Activated T-helper 9 cell treated with anti-CD3 and anti-CD28 coated beads, Interleukin-2, amount 50 U/mL, for 16 hours (primary cell): Measurements from ENCODE around the gene CEMIP.

Source experiments
- DNase-seq: peaks from one replicate; pipeline ENCODE4 v3.0.0-alpha.2; 2020; ENCODE audit warnings: low read depth

The CEMIP gene

DNA sequence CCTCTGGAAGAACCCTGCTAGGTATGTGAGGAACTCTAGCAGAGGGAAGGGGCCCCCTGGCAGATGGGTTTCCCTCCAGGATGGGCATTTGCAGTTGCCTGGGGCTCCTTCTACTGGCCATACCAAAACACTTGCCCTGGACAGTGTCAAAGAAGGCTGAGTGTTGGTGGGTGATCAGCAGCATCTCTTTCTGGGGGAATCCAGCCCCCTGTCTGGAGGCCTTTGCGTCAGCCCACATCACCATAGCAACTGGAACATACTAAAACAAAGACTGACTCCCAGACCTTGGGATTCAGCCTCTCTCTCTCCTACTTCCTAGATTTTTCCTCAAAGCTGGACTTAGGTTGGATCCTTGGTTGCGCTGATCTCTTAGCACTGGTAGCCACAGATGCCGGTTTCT is 8.1 kb downstream of the CEMIP start:
- DNase-seq: no peak

DNA sequence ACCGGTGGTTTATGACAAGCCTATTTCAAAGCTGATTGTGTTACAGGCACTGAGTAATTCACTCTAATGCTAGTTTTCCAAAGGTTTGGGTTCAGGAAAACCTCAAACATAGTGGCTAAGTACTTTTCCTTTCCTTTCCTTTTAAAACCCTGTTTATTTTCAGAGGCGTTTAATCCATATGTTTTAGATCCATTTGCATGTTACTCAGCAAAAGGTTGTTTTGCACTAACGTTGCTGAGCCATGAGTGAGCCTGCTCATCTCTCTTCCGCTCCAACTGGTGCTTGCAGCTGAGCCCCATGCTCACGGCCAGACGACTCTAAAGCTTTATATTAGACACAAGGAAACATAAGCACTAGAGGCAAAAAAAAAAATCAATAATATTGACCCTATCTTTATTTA is 9.4 kb downstream of the CEMIP start:
- DNase-seq: no peak

DNA sequence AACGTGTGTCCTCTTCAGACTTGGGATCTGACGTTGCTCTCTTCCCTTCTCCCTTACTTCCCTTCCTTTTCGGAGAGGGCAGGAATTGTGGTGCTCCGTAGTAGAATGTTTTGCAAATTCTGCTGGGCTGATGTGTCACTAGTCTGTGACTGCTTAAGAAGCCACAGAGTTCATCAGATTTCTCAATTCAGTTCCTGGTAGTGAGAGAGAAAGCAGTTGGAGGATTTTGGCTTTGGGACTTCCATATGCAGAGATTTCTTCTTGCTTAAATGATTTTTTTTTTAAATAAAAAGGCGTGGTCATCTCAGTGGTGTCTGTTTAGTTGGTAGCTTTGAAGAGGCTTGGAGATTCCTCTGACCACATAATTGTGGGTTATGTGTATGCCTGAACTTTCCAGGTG is 10.1 kb downstream of the CEMIP start:
- no peak for DNase-seq

DNA sequence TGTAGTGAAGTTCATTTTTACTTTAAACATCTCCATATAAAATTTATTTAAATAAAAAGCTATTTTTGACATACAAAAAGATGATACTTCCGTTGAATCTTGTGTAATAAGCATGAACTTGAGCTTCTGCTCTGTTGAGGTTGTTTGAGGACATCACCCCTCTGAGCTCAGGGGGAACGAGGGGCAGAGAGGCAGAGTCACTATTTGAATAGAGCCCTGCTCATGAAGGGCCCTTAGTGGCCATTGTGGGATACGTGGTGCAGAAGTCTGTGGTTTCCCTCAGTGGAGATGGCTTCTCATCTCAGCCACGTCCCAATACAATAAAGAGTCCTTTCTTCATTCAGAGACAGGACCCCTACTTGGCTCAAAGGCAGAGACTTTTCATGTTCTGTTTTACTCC is 10.6 kb downstream of the CEMIP start:
- DNase-seq: no peak

DNA sequence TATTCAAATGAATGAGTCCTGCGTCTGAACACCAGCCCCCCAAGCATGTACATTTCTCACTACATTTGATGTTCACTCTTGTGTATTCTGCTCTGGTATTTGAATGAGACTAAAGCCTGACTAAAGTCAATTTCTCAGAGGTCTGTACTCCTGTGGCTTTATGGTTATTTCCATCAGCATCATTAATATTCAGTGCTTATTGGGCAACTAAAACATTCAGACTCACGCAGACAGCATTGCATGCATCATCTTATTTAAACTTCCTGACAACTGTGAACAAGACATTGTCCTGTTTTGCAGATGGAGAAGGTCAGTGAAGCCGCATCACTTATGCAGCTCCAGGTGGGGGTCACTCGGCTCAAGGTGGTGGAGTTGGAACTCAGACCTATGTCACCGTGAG is 11.1 kb downstream of the CEMIP start:
- no peak for DNase-seq

DNA sequence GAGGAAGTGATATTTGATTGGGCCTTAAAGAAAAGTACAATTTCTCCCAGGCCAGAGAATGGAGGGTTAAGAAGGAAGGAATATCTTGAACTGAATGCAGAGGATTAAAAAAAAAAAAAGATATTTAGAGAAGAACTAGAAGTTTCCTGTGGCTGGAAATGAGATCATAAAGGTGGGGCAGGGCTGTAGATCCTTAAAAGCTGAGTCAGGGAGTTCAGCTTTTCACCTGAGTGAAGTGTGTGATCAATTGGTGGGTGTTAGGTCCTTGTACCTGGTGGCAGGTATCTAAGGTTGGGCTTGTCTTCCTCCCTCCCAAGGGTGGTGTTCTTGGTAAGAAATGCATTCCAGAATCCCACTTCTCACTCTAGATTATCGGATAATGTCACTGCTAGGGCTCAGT is 11.8 kb downstream of the CEMIP start:
- DNase-seq: no peak

DNA sequence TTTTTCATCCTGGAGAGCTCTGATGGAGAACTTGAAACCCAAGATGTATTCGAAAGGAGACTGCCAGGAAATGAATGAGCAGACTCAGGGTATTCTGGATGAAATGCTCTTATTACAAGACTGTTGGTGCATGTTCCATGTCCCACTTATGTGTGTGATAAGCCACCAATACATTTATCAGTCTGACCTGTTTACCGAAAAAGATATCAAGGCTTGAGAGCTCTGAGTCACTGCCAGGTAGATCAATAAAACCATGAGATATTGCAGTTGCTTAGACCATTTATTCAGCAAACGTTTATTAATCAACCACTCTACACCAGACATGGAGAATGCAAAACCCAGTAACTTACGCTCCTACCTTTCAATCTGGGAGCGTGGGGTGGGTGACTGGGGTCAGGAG is 17.2 kb downstream of the CEMIP start:
- DNase-seq: no peak

DNA sequence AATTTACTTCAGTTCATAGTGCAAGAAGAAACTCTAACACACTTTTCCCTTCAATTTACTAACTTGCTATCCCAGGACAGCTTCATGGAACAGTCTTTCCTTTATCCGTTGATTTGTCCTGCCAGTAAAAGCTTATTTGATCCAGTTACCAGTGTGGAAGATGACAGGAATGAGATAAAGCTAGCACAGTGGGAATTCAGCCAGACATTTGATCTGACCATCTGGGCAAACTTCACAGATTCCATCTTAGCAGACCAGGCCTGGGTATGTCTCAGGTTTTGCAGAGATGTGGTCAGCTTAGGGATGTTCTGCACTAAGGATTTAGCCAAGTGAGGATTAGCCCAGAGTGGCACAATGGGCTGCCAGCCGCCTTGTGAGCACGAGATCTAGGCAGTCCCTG is 19.7 kb downstream of the CEMIP start:
- DNase-seq: no peak

DNA sequence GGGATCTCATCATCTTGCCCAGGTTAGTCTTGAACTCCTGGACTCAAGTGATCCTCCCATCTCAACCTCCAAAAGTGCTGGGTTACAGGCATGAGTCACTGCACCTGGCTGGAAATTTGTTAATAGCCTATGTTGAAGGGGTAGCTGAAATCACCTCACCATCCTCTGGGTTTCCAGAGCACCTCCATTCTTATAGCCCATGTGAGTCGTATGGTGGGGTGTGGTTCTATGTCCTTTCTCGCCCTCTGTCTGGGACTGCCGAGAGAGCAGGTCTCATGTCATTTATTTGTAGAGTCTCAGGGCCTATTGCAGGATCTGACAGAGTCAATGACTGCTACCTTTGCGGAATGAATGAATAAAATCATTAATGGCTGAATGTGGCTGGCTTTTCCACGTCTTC is 20.9 kb downstream of the CEMIP start:
- DNase-seq: no peak

DNA sequence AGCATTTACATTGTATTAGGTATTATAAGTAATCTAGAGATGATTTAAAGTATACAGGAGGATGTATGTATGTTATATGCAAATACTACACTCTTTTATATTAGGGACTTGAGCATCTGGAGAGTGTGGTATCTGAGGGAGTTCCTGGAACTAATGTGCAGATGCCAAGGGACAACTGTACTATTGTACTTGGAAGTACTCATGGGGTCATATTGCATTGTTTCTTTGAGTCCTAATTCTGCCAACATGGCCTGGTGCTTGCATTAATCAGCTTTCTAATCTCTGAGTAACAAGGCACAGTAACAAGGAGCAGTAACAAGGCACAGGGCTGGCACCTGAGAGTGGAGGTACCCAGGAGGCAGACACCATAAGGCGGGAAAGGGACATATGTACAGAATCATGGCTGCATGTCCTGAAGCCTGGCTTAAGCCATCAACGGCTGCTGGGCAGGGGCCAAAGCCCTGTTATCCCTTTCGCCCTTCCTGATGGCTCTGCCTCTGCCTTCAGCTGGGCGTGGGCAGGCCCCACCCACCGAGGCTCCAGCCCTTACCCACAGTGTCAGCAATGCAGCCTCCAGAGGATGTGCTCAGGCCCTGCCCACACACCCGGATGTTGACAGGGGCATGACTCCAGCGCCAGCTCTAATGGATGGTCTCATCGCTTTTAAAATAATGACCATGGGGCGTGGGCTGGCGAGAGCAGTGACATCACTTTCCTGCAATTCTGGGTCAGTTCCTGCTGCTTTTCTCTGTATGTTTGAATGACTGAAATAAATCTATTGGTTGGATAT is 22.9 kb downstream of the CEMIP start:
- DNase-seq: no peak

DNA sequence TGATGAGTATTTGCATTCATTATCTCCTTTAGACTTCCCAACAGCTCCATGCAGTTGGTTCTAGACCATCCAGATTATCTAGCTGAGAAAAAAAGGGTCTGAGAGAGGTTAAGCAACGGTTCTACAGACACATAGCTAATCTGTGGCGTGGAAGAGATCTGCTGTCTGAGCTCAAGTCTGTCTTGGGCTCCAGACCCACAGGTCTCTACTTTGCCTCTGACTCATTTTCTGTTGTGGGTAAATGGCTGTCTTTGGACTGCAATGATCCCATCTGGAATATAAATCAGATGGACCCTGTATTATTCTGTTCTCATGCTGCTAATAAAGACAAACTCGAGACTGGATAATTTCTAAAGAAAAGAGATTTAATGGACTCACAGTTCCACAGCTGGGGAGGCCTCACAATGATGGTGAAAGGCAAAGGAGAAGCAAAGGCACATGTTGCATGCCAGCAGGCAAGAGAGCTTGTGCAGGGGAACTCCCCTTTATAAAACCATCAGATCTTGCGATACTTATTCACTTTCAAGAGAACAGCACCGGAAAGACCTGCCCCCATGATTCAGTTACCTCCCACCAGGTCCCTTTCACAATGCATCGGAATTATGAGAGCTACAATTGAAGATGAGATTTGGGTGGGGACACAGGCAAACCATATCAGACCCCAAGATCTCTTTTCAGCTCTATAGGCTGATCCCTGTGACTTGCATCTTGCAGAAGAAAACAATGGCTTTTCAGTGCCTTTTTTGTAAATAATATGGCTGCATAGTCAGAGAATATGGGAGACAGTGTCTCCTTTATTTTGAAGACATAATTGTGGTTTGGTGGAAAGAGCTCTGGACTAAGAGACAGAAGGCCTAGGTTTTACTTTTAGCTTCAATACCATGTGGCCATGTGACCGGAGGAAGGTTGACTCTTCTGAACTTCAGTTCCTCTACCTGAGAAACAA is 24.7 kb downstream of the CEMIP start:
- DNase-seq: no peak

DNA sequence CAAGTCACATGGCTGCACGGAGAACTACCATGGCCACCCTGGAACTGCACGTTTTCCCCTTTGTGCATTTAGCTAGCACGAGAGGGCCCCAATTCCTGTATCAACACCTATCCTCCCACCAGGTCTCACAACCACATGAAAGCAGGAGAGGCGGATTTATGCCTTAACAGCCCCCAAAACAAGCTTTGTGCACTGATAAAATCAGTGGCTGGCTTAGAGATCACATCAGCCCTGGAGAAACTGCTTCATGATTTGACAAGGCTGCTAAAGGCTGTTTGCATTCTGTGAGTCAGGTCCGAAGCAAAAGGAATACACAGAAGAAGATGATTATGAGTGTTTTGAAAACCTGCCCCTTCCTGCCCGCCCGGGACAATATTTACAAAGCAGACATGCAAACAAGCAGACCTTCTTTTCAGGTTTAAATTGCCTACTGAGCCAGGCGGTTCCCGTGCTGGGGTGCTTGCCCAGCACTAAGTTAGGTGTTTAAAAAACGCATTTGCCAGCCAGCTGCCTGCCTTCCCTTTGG is 25.9 kb downstream of the CEMIP start:
- no peak for DNase-seq

DNA sequence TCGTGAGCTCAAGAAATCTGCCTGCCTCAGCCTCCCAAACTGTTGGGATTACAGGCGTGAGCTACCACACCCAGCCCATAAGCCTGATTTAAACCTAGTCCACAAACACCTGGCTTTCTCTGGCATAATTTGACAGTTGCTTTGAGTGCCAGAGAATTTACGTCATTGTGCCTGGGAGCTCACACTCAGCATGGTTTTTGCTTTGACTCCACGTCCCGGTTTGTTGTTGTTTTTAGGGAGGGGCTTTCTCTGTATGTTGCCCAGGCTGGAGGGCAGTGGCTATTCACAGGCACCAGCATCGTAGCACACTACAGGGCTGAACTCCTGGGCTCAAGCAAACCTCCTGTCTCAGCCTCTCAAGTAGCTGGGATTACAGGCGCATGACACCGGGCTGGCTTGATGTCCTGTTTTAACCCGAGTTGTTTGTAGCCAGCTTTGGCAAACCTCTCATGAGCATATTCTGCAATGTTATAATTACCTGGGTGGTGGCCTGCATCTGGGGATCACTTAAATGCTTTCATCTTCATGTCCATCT is 32.7 kb downstream of the CEMIP start:
- no peak for DNase-seq

DNA sequence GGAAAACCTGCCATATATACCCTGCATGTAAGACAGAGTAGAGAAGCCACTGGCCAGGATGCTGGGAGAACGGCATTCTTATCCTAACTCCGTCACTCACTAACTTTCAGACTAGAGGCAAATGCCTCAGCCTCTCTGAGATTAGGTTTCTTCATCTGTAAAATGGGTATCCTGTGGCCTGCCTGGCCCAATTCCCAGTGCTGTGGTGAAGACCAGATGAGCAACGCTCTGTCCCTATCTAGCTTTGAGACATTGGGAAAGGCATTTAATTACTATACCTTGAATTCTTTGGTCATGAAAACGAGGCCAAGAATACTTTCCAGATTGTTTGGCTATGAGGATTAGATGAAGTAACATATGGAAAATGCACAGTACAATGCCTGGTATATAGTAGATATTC is 35.9 kb downstream of the CEMIP start:
- DNase-seq: no peak

DNA sequence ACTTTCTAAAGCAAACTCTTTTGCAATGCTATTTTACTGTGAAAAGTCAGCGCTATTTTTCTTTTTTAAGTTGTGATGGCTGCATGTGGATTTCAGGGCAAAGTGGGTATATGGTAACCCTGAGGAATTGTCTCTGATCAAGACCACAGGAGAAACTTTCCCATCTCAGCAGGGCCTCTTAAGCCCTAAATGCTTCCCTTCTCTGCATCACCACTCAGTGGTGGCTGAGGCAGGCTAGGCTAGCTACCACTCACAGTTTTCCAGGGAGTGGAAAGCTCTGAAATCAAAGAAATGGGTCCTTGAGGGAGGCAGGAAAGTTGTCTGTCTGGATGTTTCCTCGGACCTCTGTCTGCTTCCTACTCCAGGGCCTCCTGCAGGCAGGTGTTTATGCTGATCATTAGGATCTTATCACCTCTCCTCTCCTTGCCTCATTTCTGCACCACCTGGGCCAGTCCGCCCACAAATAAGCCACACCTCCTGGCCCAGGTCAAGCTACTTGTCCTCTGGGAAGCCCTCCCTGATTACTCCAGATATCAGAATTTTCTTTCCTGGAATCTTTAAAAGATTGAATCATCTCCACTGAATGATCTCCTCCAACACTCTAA is 37.0 kb downstream of the CEMIP start:
- DNase-seq: no peak

DNA sequence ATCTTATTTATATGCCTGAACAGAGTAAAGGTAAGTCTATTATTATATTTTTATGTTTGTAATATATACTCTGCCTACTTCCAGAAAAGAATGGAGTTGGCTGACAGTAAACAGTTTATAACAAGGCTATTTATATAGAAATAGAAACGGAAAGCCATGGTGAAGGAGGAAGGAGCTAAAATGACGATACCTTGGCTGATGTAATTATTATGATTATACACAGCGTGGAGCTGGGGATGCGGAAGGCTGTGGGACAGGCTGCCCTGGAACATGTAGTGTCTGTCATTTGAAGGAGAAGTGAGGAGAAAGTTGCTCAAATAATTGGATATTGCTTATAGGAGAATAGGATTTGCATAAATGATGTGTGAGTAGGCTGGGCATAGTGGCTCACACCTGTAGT is 37.8 kb downstream of the CEMIP start:
- DNase-seq: no peak

DNA sequence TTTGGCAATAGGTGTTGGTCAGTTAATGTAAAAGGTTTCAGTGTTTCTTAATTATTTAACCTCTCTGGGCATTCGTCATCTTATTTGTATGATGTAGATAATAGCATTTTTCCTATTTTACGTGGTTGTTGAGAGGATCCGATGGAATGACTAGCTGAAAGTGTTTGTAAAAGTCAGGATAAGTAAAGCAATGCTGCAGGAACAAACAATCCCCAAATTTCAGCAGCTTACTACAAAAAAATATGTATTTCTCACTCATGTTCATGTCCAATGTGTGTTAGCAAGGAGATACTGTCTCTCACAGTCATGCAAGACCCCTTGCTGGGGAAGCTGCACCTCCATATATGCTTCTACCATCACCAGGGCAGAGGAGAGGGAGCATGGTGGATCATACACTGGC is 38.7 kb downstream of the CEMIP start:
- no peak for DNase-seq

DNA sequence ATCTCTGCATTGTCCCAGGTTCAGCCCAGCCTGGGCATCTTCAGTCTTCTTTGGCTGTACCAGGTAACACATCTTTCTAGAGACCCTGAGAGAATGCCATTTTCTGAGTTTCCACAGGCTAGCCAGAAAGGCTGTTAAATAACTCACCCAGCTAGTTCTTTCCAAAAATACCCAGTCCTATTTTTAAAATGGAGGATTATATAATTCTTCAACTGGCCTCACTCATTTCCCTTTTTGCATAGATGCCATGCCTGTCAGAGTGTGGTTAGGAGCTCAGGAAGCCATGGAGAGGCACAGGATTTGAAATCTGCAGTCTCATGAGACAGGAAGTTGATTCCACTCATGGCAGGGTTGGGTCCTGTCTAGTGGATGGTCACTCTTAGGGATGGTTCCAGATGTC is 39.8 kb downstream of the CEMIP start:
- DNase-seq: no peak

DNA sequence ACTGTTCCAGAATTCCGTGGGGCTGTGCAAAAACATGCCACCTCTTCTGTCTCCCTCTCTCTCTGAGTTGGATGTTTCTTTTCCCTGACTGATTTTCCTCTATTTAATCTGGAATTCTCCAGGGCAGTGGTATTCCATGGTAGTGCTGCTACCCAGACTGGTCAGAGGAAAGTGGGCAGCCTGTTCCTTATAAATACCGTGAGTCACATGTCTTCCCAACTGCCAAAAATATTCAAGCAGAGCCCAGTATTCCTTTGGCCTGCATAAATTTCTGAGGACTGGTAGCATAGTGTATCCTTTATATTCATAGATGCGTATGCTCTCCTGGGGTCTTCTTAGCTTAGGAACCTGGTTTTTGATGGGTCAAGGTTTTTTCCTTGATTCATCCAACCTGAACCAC is 40.9 kb downstream of the CEMIP start:
- DNase-seq: no peak

DNA sequence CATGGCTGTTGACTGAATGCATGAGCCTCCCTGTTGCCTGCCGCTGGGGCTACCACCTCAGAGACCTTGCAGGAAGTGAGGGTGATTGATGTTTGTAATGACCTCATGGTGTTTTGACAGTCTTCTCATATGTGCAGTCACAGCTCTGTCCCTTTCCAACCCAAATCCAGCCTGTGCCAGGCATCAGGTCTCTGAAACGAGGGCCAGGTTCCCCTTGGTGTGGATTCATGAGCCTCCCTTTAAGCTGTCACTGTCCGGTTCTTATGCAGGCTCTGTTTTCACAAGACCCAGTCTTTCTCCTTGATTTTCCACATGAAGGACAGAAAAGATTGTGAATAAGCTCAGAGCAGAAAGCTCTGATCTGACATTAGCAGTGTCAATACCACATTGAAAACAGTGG is 43.1 kb downstream of the CEMIP start:
- no peak for DNase-seq

DNA sequence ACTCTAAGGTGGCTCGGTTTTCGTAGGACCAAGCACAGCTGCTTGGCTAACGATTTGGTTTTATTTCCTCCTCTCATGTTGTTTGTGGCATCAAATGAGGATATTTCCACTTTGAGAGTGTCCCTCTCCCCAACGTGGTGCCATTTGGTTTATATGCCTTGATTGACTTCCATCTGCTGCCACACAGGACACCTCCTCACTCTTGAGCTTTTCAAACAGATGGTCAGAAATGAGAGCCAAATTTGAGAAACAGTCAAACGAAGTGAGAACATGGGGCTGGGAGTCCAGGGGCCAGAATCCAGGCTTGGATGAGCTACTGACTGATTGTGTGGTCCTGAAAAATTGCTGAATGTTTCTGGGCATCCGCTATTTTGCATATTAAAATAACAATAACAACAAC is 43.5 kb downstream of the CEMIP start:
- DNase-seq: no peak

DNA sequence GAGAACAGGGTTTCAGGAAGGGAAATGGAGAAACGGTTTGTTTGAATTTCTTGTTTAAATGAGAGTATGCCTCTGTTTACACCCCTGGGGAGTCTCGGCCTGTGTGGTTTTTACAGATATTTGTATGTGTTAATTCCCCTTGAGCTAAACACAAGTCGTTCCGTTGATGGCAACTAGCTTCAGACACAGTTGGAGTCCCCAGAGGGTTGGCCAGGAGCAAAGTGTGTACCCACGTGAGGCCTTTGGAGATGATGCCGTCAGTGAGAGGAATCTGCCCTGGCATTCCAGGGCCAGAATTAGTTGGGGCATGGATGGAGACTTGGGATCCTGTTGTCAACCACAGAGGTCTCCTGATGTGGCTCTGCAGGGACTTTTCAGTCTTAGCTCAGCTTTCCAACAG is 44.0 kb downstream of the CEMIP start:
- no peak for DNase-seq

DNA sequence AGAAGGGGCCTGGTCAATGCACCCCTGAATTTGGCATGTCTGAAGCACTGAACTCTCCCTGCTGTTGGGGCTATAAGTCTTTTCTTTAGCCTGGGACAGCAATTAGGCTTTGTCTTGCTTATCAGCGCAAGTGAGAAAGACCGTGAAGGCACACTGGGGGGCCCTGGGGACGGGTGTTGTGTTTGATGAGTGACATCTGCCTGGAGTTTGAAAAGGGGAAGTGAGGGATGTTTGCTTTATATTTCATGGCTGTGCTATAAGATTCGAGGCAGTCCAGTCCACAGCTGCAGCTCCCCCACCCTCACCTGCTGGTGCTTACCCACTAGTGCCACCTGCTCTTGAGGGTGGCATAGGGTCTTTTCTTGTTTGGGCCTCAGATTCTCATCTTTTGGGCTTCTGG is 44.8 kb downstream of the CEMIP start:
- no peak for DNase-seq
